Globus pallidus (tissue), 1 donor: Measurements from ENCODE around the gene SHPK.

Experiments
- DNase-seq: peaks from one replicate; pipeline ENCODE4 v3.0.0-alpha.2; 2015; ENCODE audit warnings: low spot score

Gene SHPK, protein sequence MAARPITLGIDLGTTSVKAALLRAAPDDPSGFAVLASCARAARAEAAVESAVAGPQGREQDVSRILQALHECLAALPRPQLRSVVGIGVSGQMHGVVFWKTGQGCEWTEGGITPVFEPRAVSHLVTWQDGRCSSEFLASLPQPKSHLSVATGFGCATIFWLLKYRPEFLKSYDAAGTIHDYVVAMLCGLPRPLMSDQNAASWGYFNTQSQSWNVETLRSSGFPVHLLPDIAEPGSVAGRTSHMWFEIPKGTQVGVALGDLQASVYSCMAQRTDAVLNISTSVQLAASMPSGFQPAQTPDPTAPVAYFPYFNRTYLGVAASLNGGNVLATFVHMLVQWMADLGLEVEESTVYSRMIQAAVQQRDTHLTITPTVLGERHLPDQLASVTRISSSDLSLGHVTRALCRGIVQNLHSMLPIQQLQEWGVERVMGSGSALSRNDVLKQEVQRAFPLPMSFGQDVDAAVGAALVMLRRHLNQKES

DNA sequence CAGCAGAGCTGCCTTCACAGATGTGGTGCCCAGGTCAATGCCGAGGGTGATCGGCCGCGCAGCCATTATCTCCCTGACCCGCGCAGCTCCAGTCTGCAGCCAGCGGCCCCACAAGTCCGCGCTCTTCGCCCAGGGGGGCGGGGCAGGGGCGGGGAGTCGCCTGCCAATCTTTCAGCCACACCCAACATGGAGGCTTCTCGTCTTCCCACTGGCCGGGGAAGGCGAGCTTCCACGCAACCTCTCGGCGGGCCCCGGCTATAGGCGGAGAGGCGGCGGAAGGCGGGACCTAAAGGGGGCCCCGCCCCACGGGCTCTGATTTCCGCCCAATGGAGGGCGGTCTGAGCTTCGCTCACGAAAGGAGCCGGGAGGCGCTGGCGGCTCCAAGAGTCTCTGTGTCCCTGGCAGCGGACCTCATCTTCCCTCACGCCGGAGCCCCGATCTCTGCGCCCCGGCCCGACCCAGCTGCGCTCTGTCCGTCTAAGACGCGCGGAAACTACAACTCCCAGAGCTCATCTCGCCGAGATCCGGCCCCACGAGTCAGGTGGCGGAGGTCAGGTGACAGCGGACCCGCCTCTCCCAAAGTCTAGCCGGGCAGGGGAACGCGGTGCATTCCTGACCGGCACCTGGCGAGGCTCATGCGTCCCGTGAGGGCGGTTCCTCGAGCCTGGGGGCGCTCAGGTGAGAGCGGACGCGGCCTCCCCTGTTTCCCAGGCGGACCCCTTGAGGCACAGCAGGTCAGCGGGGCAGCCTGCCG lies at the start of gene SHPK, which contains the start of gene CTNS:
TSS of gene SHPK (minus strand) at position 97 of the 754 bp plus-strand sequence. CDS start at position 66, 31 bp downstream.
TSS of gene CTNS (plus strand) at position 607 of the 754 bp plus-strand sequence. CDS start 3,447 bp downstream, outside the sequence.
- DNase-seq = peak; percentile 98

GRCh38 chr17:3685174-3685573 lies 49.1 kb upstream of the SHPK start:
- no peak for DNase-seq

DNA sequence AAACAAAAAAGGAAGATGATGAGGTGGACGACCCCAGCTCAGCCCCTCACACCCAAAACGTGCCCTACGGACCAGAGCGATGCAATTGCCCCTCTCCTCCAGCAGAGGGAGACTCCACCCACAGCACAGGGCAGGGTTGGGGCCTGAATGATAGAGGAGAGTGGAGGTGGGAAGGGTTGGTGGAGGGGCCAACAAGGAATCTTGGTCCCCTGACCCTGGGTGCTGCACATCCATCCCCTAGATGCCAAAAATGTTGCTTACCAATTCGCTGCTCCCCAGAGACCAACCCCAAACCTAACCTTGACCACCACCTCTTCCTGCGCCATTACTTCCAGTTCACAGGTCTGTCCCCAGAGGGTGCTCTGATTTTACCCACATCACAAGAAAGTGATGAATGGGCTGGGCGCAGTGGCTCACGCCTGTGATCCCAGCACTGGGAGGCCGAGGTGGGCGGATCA lies 47.0 kb upstream of the SHPK start:
- DNase-seq = no peak

GRCh38 chr17:3682033-3682432 lies 46.0 kb upstream of the SHPK start:
- DNase-seq = no peak

- DNase-seq = no peak
These were observed 45.5 kb upstream of the SHPK start for GRCh38 chr17:3681565-3681964.

GRCh38 chr17:3681057-3681456 lies 45.0 kb upstream of the SHPK start:
- no peak for DNase-seq

DNA sequence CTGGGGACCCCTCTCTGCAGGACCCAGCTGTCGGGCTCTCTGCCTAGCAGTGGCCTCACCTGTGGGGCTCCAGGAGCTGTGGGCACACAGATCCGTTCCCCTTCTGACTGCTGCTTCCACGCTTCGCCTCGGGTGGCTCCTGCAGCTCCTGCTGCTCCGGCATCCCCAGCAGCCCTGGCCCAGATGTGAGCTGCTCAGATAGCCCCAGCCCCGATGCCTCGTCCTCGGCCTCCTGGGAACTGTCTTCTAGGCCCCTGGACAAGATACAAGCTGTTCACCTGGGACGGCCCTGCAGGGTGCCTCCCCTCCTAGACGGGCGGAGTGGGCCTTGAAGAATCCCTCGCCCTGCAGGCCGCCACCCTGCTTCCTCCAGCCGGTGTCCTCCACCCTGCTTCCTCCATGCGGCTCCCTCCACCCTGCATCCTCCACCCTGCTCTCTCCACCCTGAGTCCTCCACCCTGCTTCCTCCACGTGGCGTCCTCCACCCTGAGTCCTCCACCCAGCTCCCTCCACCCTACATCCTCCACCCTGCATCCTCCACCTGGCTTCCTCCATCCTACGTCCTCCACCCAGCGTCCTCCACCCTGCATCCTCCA lies 43.6 kb upstream of the SHPK start:
- no peak for DNase-seq

GRCh38 chr17:3678821-3679530 lies 42.9 kb upstream of the SHPK start:
- DNase-seq = no peak

- DNase-seq = no peak
These were observed 42.2 kb upstream of the SHPK start for GRCh38 chr17:3678095-3678820.

DNA sequence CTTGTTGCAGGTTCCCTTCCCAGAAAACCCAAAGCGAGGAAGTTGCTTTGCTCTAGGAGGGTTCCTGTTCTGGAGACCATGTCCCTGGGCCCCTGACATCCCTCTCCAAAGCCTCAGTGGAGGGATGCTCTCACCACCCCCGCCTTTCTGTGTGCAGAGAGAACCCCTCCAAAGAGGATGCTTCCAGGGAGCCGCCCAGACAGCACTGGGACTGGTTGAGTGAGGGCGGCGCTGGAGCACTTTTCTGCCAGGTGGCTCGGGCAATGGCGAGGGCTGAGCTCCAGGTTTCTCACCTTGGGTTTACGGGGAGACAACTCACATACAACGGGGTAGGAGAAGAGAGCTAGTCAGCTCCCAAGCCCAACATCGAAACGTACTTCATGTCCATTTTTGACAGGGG lies 39.8 kb upstream of the SHPK start:
- DNase-seq = no peak

- no peak for DNase-seq
These were observed 36.5 kb upstream of the SHPK start for GRCh38 chr17:3672571-3672970.

GRCh38 chr17:3669548-3669947 lies 33.5 kb upstream of the SHPK start:
- DNase-seq = no peak

GRCh38 chr17:3669085-3669347 lies 33.0 kb upstream of the SHPK start:
- DNase-seq = no peak

DNA sequence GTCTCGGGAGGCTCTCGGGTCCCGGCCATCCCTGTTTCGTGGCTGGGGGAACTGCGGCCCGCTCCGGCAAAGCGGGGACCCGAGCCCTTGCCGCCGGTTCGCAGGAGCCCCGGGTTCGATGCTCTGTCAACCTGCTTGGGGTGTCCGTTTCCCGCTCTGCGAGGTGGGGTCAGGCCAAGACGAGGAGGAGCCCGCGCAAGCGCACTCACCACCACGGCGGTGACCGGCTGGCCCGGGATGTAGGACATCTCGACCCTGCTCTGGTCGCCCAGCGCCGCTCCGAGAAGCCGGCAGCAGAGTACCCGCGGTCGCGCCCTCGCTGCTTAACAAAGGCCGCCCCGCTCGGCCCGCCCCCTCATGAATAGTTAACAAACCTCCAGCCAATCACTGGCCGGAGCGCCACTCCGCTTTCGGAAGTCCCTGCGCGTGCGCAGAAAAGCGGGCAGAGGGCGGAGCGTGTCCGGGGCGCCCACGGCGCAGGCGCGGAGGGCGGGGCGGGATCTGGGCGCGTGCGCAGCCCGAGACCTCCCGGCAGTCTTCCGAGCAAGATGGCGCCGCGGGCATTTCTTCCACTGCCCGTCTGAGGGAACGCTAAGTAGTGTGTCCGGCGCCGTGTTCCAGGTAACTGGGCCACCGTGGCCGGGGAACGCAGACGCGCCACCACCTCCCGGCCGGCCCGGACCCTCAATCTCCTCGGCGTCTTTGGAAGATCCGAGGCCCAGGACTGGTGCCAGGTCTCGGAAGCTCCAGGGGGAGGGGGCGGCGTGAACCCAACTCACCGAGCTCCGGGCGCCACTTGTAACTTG lies 32.4 kb upstream of the SHPK start, which contains the start of the genes EMC6 and TAX1BP3:
TSS of gene EMC6 (plus strand) at position 534 of the 806 bp plus-strand sequence. CDS start 335 bp downstream, outside the sequence.
TSS of gene TAX1BP3 (minus strand) at position 300 of the 806 bp plus-strand sequence. CDS start at position 248, 52 bp downstream.
- peak; percentile 98 for DNase-seq

DNA sequence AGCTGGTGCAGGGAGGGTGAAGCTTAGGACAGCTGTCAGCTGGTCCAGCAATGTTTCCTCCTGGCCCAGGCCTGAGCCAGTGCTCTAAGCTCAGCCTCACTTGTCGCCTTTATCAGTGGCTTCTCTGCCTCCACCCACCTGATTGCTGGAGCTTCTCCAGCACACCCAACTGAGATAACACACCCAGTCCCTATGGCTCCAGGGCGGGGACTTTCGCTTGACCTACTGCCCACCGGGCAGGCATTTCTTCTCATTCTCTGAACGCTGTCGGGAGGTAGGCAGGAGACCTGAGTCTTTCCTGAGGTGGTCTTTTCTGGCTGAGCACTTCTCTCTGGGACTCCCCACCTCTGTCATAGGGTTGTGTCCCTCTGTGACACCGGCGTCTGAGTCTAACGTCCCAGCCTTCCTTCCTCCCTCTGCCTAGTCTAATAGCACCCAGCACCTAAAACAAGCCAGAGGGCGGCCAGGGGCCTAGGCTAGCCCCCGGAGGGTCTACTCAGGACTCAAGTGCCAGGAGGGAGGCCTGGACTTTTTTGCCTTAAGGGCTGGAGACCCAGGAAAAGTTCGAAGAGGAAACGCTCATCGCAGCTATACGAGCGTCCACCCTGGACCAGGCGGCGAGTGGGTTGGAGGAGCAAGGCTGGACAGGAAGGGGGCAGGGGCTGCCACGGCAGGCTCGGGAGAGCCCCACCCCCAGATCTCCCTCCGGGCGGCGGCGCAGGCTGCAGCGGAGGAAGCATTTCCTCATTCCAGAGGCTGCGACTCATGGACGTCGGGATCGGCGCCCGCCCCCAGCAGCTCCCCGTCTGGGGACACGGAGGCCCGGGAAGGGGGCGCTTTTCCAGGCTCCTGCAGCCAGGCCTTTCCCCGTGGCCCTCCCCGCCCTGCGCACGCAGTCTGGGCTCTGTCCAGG lies 31.6 kb upstream of the SHPK start:
- DNase-seq = peak; percentile 49

- no peak for DNase-seq
These were observed 30.5 kb upstream of the SHPK start for GRCh38 chr17:3666516-3666915.

GRCh38 chr17:3665834-3666233 lies 29.8 kb upstream of the SHPK start:
- DNase-seq = peak; percentile 71

DNA sequence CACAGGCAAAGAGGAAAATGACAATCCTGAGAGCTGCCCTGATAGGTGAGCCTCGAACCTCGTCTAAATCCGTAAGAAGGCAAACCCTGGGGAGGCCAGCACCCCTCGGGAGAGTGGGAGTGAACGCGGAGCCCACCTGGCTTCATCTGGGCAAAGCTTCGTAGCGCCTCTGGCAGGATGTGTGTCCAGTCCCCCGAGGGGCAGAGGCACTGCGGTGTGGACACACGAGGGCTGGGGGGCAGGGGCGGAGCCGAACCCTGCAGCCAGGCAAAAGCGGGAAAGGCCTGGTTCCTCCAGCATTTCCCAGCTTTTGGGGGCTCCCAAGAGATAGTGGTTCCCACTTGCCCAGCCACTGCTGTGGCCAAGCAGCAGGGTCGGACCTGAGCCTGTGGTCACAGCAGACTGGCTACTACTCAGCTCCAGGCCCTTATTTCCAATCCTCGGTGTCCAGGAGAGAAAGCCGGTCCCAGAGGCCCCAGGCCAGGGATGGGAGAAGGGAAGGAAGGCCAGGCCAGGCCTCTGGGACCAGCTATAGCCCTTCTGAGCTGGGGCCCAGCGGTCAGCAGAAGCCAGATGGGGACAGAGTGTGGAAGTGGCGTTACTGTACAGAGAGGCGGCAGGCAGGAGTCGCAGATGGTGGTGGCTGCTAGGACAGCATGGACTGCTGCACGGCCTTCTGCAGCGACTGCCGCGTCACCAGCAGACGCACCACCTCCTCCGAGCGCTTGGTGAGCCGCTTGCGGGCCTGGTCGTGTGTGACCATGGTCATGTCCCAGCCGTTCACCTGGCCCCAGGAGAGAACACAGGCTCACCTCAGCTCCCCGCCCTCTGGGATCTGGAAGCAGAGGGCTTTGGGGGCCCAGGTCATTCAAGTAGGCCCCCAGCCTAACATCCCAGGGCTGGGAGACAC lies 27.3 kb upstream of the SHPK start:
- no peak for DNase-seq
